Fibroblast of lung (primary cell): ENCODE data around the gene SLC36A3. TPM values are rescaled to one million over a fixed set of nuclear protein-coding genes. Genes with fewer than 3 reads are reported as not detected.

ENCODE experiments used
- DNase-seq, 2 donors: peaks; one replicate each; pipeline versions ENCODE4 v3.0.0 to v3.0.0-alpha.2; 2010; ENCODE audit warnings: low read depth in 2 of 2
- H2AFZ ChIP-seq: 2 replicates; pipeline ENCODE4 v1.5.1; 2012; ENCODE audit warnings: low read length, control low read depth, inconsistent platforms
- H3K27ac ChIP-seq: 2 replicates; pipeline ENCODE4 v1.5.1; 2011; ENCODE audit warnings: low read length, control low read depth; ENCODE audit not compliant: insufficient read depth
- H3K27me3 ChIP-seq: 2 replicates; pipeline ENCODE4 v1.5.1; 2011; ENCODE audit warnings: mild to moderate bottlenecking, low read length; ENCODE audit not compliant: control insufficient read depth, insufficient read depth
- H3K36me3 ChIP-seq: 2 replicates; pipeline ENCODE4 v1.5.1; 2011; ENCODE audit warnings: low read length; ENCODE audit not compliant: control insufficient read depth, insufficient read depth
- H3K4me1 ChIP-seq: 2 replicates; pipeline ENCODE4 v1.5.1; 2011; ENCODE audit warnings: low read length; ENCODE audit not compliant: control insufficient read depth, insufficient read depth; ENCODE audit errors: extremely low read depth
- H3K4me2 ChIP-seq: 2 replicates; pipeline ENCODE4 v1.5.1; 2011; ENCODE audit warnings: low read length, control low read depth; ENCODE audit not compliant: insufficient read depth; ENCODE audit errors: extremely low read depth
- H3K4me3 ChIP-seq, 4 experiments: fragments of 200-600 bp in 1 of 4; sonication (generic) in 1 of 4; replicated peaks in 1 of 4; 2 replicates each; pipeline ENCODE4 v1.5.1; 2011 to 2016; ENCODE audit warnings: low read length in 4 of 4, low read depth in 3 of 4, mild to moderate bottlenecking in 3 of 4, control low read depth in 2 of 4, inconsistent platforms in 1 of 4, mixed read lengths in 1 of 4; ENCODE audit not compliant: insufficient read depth in 1 of 4; ENCODE audit errors: control extremely low read depth in 1 of 4
- H3K79me2 ChIP-seq: 2 replicates; pipeline ENCODE4 v1.5.1; 2012; ENCODE audit warnings: mild to moderate bottlenecking, low read length, inconsistent platforms; ENCODE audit not compliant: control insufficient read depth, insufficient read depth
- H3K9ac ChIP-seq: 2 replicates; pipeline ENCODE4 v1.5.1; 2011; ENCODE audit warnings: mild to moderate bottlenecking, low read length, control low read depth; ENCODE audit not compliant: insufficient read depth
- H3K9me3 ChIP-seq: 2 replicates; pipeline ENCODE4 v1.5.1; 2012; ENCODE audit warnings: low read depth, low read length; ENCODE audit not compliant: control insufficient read depth, insufficient read depth
- H4K20me1 ChIP-seq: 2 replicates; pipeline ENCODE4 v1.5.1; 2011; ENCODE audit warnings: low read length; ENCODE audit not compliant: control insufficient read depth, insufficient read depth; ENCODE audit errors: extremely low read depth
- CTCF ChIP-seq, 2 donors: IDR thresholded peaks in 1 of 2; conservative IDR thresholded peaks in 1 of 2; 1 replicate in 1 of 2; 2 replicates in 1 of 2; pipeline ENCODE4 v1.5.1; 2011 to 2012; ENCODE audit warnings: low read length in 2 of 2, control low read depth in 1 of 2, inconsistent platforms in 1 of 2, low read depth in 1 of 2, mild to moderate bottlenecking in 1 of 2
- EZH2 ChIP-seq: IDR thresholded peaks from 2 replicates; pipeline ENCODE4 v1.5.1; 2012; ENCODE audit warnings: low read length, control low read depth, mild to moderate bottlenecking; ENCODE audit errors: missing control alignments
- polyA plus RNA-seq, 2 donors: library from polyadenylated mRNA; depleted of rRNA in 1 of 2; stranded (reverse) in 1 of 2; unstranded in 1 of 2; fragments of >200 nt; gene quantifications; 2 replicates each; pipeline ENCODE4 v1.2.1, GENCODE V29; 2011 to 2012; ENCODE audit warnings: missing spikeins in 1 of 2
- total RNA-seq: library from RNA; depleted of rRNA; stranded (reverse); fragments of >200 nt; gene quantifications from 2 replicates; pipeline ENCODE4 v1.2.1, GENCODE V29; 2014

Gene SLC36A3
- total and polyA plus RNA-seq, 2 donors (not counting 1 experiment from before 2014, with no cell fraction given), result not detected

DNA sequence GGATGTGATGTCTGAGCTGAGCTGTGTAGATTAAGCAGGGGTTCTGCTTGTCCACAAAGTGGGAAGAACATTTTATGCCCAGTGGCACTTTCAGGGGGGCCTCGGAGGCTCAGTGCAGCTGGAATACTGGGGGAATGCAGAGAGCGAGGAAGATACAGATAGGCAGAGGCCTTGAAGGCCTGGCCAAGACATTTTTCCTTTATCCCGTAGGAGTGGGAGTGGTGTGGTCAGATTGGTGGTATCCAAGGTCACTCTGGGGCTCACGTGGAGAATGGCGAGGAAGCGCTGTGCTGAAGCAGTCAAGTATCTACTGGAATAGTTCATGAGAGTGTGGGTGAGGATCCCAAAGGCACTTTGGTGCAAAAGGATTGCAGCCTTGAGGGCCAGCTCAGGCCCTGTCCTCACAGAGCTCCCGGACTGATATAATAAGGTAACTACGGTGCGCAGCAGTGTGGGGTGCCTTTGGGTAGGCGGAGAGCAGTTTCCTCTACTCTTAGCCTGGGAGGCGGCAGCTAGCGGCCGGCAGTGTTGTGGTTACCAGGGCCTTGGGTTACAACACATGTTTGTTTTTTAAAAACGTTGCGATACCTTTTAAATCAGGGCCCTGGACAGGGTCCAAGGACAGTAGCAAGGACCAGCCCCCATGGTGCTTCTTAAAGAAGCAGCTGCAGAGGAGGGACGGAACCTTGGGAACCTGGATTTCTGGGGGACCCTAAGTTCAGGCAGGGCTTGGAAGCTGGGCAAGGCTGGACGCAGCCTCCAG lies 68.9 kb downstream of the SLC36A3 start:
- Histone ChIP-seq H3K4me3 (no peak overlapping the region), H3K4me2 (no peak overlapping the region), H2AFZ (no peak overlapping the region), H3K9ac (no peak overlapping the region), H4K20me1 (no peaks in the 10 kb centered on the region), H3K4me1 (no peaks in the 10 kb centered on the region), H3K79me2 (no peaks in the 10 kb centered on the region), H3K27me3 (peaks cover 14% of the 10 kb centered on the region), H3K36me3 (no peaks in the 10 kb centered on the region), H3K27ac (no peak overlapping the region), H3K9me3 (no peaks in the 10 kb centered on the region)
- DNase-seq, result peak; percentile 25 to 72
- TF ChIP-seq CTCF (conservative IDR thresholded peaks at IDR 0.05 in 1 of 2, IDR thresholded peaks at IDR 0.05 in 1 of 2; ENCODE audit: low read depth in 1 of 2, low read length in 2 of 2) (no peak), EZH2 (no peak)

GRCh38 chr5:151233616-151234085 lies 69.9 kb downstream of the SLC36A3 start:
- Histone ChIP-seq H3K4me1 (no peaks in the 10 kb centered on the region), H3K9me3 (no peaks in the 10 kb centered on the region), H3K9ac (no peak overlapping the region), H3K4me2 (no peak overlapping the region), H3K4me3 (no peak overlapping the region), H4K20me1 (no peaks in the 10 kb centered on the region), H3K27me3 (peaks cover 14% of the 10 kb centered on the region), H3K36me3 (no peaks in the 10 kb centered on the region), H3K27ac (no peak overlapping the region), H3K79me2 (no peaks in the 10 kb centered on the region), H2AFZ (no peak overlapping the region)
- no peak for DNase-seq
- TF ChIP-seq CTCF (conservative IDR thresholded peaks at IDR 0.05 in 1 of 2, IDR thresholded peaks at IDR 0.05 in 1 of 2; ENCODE audit: low read depth in 1 of 2, low read length in 2 of 2) (no peak), EZH2 (no peak)

DNA sequence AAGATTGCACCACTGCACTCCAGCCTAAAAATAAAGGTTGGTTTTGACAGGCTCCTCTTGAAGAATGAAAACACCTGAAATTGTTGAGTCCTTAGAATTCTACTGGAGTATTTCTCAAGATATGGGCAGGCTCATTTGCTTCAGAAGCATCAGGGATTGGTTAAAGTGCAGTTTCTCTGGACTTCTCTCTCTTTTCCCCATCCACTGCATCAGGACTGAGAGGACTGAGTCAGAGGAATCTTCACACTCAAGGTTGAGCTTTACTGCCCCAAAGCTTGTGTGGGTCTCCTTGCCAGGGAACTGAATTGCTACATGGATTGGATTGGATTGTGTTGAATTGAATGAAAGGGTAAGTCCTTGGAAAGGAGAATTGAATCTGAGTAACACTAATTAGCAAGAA lies 72.2 kb downstream of the SLC36A3 start:
- Histone ChIP-seq H3K9ac (no peak overlapping the region), H3K4me3 (no peak overlapping the region), H3K9me3 (no peaks in the 10 kb centered on the region), H3K27ac (no peak overlapping the region), H4K20me1 (no peaks in the 10 kb centered on the region), H3K4me1 (no peaks in the 10 kb centered on the region), H3K4me2 (no peak overlapping the region), H3K27me3 (peaks cover 9% of the 10 kb centered on the region), H3K79me2 (no peaks in the 10 kb centered on the region), H3K36me3 (no peaks in the 10 kb centered on the region), H2AFZ (no peak overlapping the region)
- TF ChIP-seq EZH2 (no peak), CTCF (conservative IDR thresholded peaks at IDR 0.05 in 1 of 2, IDR thresholded peaks at IDR 0.05 in 1 of 2; ENCODE audit: low read depth in 1 of 2, low read length in 2 of 2) (no peak)
- no peak for DNase-seq
